Activated CD4-positive, alpha-beta T cell treated with anti-CD3 and anti-CD28 coated beads, Interleukin-2, amount 50 U/mL, for 48 hours (primary cell): ENCODE data around the gene AGBL4.
A peak's percentile ranks its signal among the peaks of the same experiment; 100 is the strongest.

Experiments
- DNase-seq, 2 experiments: peaks; one replicate each; pipeline ENCODE4 v3.0.0-alpha.2; 2020

The AGBL4 gene

DNA sequence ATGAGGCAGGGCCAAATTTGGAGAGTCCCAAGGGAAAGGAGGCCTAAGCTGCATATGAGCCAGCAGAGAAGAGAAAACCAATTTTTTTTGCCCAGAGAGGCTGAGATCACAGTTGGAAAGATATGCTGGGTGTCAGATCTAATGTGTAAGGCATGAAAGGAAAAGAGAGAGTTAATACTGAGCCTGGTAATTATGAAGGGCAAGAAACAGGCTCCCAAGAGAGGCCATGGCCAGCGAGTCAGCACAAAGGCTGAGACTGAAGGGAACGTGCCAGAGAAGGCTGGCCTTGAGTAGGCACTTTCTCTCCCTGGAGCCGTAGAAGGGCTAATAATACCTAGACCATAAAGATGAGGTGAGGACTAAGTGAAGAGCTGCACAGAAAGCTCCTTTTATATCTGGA lies 1215.3 kb downstream of the AGBL4 start:
- no peak for DNase-seq

DNA sequence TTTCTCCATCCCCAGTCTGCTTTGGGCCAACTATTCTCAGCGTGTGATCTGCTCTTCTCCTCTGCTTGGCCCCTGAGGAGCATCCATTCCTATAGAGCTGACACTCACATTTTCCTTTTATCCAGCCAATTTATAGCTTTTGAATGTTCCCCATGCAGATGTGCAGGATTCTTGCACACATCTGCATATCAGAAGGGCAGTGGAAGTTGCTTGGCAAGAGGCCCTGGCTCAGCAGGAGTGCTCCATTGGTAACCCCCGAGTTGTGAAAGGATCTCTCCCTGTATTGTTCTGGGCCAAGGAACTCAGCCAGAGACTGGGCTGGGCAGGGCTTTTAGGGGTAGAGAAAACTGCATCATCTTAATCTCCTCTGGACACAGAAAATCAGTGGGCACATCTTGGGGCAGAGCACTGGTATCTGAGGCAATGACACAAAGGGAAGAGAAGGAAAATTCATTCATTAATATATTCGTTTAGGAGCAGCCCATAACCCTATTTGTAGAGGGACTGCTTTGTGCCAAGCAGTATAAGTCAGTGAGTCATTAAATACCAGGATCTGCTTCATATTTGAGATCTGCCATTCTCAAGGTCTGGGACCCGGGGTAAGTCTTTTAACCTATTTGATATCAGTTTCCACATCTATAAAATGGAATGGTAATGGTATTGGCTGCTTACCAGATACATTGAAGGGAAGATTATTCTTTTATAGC lies 1216.0 kb downstream of the AGBL4 start:
- no peak for DNase-seq

DNA sequence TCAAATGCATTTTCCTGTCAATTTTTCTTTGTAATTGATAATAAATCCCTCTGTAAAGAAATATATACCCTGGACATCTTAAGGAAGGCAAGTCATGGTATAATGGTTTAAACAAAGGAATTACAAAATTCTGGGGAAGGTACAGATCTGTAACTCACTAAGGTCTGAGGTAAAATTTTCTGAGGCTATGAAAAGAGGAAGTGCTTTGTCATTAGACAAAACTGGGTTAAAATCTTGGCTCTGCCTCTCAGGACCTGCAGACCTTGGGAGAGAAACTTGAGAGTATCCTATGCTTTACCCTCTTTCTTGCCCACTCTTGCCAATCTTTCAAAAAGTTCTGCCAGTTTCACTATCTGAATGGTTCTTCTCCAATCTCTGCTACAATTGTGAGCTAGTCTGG lies 1220.3 kb downstream of the AGBL4 start:
- DNase-seq: no peak

DNA sequence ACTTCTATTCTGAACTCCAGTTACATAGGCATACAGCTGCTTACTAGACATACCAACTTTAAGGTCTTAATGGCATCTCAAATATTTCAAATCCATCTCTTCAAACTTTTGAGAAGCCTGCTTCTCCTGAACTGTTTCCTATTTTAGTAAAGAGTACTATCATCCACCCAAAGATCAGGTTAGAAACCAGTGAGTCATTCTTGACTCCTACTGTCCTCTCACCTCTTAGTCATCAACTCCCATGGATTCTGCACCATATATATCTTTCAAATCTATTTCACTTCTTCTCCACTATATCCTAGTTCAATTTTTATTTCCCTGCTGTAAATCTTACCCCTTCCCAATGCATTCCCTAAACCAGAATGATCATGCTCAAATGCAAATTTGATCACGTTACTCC lies 1228.9 kb downstream of the AGBL4 start:
- no peak for DNase-seq

DNA sequence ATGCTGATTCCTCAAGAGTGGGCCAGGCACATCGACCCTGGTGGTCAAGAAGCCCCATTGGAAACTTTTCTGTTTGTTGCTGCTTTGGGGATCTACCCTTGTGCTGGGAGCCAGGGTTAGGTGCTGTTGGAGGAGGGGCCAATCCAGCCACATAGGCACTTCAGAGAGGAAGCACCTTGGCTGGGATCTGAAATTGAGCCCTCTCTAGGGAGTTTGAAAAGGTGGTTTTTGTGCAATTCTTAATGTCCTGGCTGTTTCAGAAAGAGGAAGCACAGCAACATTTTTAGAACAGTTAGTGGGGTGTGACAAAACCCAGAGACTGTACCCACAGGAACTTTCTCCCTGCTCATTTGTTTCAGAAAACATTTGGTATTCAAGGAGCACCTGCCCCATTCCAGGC lies 1229.9 kb downstream of the AGBL4 start:
- no peak for DNase-seq

DNA sequence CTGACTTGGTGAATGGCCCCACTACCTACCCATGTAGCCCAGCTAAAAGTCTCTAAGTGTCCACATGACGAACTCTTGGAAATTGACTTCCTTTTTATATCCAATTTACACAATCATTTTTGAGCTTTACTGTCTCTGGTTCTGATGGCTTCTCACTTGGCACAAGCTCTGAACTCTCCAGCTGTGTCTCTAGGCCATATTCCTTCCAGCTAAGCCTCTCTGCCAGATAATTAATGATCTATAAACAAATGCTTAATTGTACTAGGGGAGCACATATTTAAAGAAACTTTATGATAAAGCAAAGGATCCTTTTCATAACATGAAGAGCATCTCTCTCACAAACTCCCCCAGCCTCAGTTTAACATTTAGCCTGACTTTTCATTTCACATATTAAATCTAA lies 1230.8 kb downstream of the AGBL4 start:
- no peak for DNase-seq

DNA sequence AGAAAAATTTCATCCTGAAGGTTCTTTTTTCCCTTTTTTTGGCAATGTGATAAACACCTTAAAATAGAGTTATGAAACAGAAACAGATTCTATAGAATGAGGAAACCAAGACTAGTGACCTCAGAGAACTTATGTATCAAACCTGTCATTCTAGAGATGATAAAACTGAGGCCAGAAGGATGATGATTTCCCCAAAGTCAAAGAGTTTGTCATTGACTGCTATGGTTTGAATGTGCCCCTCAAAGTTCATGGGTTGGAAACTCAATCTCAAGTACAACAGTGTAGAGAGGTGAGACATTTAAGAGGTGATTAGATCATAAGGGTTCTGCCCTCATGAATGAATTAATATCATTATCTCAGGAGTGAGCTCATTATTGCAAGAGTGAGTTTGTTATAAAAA lies 1233.4 kb downstream of the AGBL4 start:
- DNase-seq: no peak

DNA sequence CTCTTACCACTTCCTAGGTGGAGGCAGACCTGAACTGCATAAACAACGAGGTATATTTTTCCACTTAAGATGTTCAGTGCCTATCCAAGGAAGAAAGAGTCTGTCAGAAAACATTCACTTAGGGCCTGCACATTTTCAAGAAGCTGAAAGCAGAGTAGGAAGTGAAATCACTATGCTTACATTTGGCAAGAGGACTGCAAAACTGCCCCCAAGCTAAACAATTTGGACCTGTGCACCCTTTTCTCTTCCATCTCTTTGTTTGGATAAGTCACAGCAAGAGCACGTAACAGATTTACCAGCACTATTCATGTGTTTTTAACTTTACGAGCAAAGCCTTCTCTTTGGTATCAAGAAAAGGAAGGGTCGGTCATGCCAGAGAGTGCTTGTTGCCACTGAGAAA lies 1233.9 kb downstream of the AGBL4 start:
- DNase-seq: no peak

DNA sequence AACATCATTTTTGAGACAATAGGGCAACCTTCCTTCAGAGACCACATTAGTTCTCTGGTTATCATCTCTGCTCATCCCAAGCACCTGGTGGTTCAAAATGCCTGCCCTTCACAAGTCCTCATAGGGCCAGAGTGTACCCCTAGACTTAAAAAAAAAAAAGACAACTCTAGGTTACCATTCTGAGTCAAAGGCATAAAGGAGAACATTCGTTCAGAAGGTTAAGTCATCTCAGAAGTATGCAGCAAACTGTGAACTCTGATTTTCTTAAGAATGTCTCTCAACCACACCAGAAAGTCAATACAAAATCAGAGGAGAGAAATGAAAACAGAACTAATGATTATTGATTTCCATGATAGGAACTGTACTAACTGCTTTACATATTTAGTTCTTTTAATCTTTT lies 1237.9 kb downstream of the AGBL4 start:
- DNase-seq: no peak

DNA sequence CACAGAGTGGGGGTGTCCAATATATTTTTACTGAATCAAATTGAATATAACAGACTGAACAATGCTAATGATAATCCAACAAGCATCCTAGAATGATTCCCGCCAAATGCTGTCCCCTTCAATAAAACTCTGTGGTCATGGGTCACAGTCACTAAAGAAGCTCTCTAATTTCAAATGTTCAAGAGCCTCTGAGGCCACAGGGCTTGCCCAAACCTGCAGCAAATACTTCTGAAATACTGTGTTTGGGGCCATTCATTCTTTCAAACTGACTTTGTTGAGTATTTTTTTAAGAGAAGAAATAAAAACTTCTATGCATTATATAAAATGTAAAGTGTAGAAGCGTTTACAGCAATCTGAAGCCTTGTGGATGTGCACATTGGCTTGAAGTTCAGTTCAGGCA lies 1239.5 kb downstream of the AGBL4 start:
- DNase-seq: no peak

DNA sequence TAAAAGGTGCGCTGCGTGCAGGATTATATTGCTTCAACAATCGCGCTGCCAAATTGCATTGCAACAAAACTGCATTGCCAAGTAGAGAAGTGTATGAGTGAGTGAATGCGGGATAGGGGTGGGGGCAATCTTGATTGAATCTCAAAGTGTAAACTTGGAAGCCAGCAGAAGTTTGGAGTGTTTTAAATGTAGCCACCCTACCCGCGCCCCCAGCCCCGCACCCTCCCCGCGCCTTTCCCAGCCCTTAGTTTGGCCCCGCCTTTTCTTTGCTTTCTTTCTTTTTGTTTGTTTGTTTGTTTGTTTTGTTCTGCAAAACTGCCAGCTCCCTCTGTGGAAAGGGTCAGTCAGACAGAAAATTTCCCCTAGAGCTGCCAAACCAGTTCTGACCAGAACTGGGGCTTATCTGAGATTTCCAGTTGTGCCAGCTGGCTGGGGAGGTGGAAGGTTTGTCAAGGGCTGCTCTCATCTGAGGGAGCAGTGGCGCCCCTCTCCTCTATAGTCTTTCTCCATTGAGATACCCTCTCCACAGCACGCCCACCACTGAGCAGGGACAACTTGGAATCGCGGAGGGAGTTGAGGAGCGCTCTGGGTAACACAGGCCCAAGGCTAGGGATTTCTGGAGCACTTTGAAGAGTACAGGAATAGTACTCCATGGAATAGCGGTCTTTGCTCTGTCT lies 1246.4 kb downstream of the AGBL4 start:
- DNase-seq: no peak

DNA sequence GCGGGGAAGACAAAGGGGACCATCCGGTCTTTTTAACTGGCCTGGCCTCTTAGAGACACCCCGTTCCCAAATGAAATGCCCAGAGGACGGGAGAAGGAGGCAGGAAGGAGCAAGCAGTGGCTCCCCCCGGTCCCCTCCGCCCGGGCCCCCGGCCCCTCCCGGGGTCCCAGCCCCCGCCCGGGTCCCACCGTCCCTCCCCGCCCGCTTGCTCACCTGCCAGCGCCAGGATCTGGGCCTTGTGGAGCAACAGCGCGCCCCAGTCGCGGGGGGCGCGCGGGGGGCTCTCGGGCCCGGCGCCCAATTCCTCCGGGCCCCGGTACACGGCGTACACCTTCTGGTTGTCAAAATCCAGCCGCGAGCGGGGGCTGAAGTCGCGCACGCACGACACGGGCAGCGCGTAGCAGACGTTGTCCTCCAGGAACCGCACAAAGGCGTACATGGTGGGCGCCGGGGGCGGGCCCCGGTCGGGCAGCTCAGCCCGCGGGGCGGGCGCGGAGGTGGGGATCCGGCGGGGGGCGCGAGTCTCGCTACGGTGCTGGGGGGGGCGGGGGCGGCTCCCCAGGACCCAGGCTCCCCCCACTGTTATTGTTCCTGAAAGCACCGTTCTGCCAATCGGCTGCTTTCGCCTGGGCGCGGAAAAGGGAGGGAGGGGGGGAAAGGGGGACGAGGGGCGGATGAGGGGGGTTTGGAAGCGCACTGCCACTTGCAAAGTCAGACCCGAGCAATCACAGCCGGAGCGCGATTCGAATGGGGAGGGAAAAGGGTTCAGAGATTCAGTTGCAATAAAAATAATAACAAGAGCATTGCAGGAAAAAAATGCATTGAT lies 1247.1 kb downstream of the AGBL4 start, which contains the start of gene BEND5:
Gene BEND5, minus strand, starts transcription at position 499 of the 826 bp plus-strand sequence. Its CDS starts 60 bp downstream, at position 439.
- DNase-seq: peak; percentile 29 to 46

DNA sequence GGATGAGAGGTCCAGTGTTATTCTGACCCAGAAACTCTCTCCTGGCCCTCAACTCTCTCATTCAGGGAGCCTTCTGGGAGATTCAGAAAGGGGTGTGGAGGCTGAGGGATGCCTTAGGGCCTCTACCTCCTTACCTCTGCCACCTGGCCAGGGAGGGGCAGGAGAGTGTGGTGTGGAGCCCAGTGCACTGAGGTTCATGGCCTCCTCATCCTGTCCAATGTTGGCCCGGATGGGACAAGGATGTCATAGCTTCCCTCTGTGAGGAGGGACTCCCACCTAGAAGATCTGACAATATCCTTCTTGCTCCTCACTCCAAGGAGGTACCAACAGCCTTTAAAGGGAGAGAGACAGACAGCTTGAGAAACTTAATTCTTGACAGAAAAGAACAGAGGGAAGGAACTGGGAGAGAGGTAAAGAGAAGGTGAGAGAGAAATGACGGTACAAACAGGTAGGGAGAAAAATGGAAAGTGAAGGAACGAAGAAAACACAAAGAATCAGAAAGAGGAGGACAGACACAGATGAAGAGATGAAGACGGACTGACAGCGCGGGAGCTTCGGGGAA lies 1247.8 kb downstream of the AGBL4 start:
- no peak for DNase-seq

DNA sequence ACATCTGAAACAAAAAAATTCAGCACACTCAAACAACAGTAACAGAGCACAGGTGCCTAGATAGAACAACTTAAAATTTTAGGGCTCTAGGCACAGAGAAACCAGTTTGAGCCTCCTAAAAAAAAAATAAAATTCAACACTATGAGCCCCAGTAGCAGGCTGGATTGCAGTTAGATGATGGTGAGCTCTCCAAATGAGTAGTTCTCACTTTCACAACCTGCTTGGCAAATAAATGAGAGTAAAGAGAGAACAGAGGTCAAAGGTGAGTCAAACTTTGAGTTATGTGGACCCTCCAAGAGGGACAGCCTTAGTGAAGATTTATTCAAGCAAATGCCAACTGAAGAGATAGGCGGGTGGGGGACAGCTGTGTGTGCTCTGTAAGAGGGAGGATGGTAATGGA lies 1250.6 kb downstream of the AGBL4 start:
- no peak for DNase-seq

DNA sequence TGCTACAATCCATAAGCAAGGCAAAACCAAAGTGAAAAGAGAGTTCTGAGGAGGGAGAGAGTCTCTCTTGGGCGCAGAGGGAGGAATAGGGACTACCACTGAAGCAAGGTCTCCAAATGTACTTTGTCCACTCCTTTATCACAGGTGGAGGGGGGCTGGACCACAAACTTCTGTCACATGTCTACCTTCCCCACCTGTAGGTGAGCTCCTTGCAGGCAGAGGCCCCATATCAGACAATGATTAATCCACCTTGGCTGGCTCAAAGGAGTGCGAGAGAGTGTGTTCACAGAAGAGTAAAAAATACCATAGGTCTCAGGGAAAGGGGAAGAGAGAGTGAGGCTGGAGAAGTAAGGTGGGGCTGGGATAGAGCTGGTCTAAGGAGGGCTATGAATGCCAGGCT lies 1251.5 kb downstream of the AGBL4 start:
- no peak for DNase-seq

DNA sequence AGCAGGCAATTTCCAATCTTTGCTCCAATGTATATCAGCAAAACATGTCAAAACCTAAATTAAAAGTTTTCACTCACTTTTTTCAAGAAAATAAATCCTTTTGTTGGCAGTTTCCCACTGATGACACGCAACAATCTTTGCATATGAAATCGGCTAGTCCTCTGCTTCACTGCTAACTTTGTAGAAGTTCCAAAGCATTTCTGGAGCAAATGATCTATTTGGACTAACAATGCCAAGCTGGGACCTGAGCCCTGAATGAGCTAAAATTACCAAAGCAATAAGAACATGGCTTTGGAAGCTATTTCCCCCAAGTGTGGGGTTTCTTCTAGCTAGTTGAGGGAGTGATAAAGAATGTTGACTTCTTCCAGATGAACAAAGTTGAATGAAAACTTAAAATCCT lies 1252.2 kb downstream of the AGBL4 start:
- DNase-seq: no peak

DNA sequence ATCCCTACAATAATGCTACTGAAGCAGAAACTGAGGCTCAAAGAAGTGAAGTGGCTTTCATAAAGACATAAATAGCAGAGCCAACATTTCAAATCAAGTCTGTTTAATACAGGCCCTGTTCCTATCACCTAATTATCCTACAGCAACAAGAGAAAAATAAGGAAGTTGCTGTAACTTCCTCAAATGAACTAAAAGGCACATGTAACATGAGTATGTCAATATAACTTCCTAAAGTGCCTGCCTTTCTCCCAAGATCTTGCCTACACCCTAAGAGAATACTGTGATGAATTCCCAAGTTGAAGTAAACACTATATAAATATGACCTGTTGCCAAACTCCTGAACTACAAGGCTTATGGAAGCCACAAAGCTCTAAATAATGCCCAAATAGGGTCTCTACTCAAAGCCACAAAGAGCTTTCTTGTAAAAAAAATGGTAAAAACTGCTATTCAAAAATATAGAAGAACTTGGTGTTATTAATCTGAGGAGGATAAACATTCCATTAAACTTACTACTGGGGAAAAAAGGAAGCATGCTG lies 1255.7 kb downstream of the AGBL4 start:
- DNase-seq: no peak

DNA sequence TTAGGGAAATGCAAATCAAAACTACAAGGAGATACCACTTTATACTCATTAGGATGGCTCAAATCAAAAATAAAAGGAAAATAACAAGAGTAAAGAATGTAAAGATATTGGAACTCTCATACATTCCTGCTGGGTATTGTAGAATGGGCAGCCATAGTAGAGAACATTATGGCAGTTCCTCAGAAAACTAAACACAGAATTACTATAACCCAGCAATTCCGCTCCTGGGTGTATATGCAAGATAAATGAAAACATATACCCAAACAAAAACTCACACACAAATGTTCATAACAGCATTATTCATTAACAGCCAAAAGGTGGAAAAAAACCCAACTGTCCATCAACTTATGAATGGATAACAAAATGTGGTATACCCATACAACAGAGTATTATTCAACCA lies 1258.4 kb downstream of the AGBL4 start:
- DNase-seq: no peak

DNA sequence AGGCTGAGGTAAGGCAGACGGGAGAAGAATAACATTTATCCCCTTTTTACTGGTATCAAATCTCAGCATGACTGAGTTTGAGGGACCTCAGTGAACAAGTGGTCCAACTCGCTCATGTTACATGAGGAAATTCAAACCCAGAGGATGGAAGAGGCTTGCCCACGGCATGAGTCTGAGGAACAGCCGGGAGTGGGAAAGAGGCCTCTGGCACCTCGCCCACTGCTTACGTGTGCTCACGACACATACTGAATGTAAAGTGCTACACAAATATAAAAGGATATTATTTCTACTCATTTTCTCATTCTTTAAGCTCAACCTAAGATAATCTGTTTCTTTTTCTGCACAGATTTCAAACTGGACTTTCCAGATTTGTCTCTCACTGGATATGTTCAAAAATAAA lies 1261.8 kb downstream of the AGBL4 start:
- no peak for DNase-seq

DNA sequence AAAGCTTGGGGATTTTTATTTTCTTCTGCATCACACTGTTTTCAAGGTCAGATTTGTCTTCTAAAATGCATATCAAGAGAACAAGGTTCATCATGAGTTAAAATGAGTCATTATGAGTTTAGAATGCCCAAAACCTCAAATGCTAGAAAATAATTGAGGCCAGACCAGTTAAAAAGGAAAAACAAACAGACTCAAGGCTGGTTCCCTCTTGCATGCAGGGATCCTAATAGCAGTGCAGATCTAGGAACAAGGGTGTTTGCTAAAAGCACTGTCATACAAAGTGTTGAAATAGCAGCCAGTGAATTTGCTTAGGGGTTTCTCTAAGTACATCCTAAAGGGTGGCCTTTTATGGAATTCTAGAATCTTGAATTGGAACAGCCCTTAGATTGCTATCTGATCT lies 1262.3 kb downstream of the AGBL4 start:
- DNase-seq: no peak

DNA sequence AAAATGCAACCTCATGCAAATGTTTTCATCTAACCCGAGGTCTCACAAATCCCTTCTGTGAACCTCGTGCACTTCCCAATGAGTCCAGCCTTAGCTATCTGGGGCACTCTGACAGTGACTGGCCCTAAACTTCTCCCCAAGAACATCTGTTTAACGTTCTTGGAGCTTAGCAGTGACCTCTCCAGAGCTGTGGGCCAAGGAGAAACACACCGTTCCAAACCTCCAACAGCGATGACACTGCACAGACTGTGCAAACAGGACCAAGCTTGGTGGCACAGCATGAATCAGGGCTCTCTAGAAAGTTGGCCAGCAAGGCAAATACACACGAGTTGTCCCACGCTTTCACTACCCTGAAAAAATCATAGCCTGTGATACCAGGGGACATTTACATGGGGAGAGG lies 1262.9 kb downstream of the AGBL4 start:
- no peak for DNase-seq

DNA sequence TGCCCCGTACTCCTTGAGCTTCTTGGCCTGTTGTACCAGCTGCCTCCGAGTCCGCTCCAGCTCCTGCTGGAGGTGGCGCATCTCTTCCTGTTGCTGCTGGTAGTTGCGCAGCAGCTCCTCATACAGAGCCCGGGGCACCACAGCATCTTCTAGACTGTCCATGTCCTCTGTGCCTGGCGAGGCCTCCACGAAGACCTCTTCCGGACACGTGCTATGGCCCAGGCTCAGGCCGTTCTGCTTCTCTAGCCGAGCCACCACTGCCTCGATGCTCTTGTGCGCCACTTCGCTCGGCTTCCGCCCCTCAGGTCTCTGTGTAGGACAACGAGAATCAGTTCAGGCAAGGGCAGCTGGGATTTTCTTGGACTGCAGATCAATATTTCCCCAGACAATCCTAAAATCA lies 1264.8 kb downstream of the AGBL4 start:
- no peak for DNase-seq

DNA sequence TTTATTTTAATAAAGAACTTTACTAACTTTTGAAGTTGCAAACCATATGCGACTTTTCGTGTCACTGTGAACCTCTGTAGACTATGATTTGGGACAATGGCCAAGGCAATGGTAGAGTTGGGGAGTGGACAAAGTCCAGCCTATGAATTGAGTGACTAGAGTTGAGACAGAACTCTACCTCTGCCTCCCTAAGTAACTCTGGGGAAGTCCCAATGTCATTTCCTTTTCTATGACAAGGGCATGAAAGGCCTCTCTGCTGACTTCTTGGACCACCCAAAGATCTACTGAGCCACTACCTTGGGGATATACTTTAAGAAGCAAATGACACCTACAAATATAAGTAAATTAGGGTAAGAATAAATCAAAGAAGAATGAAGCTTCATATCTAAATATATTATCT lies 1266.4 kb downstream of the AGBL4 start:
- DNase-seq: no peak
